Subcutaneous preadipocyte (primary cell): ENCODE data around the gene RIMOC1. TPM values are rescaled to one million over a fixed set of nuclear protein-coding genes. Genes with fewer than 3 reads are reported as not detected.

Source experiments
- total RNA-seq: library from RNA; depleted of rRNA; stranded (reverse); fragments of >200 nt; gene quantifications from 2 replicates; pipeline ENCODE4 v1.2.3, GENCODE V29; 2012

RIMOC1 gene, protein sequence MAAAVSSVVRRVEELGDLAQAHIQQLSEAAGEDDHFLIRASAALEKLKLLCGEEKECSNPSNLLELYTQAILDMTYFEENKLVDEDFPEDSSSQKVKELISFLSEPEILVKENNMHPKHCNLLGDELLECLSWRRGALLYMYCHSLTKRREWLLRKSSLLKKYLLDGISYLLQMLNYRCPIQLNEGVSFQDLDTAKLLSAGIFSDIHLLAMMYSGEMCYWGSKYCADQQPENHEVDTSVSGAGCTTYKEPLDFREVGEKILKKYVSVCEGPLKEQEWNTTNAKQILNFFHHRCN
- total RNA-seq: 23.9 and 26.4 TPM in 2 replicates

DNA sequence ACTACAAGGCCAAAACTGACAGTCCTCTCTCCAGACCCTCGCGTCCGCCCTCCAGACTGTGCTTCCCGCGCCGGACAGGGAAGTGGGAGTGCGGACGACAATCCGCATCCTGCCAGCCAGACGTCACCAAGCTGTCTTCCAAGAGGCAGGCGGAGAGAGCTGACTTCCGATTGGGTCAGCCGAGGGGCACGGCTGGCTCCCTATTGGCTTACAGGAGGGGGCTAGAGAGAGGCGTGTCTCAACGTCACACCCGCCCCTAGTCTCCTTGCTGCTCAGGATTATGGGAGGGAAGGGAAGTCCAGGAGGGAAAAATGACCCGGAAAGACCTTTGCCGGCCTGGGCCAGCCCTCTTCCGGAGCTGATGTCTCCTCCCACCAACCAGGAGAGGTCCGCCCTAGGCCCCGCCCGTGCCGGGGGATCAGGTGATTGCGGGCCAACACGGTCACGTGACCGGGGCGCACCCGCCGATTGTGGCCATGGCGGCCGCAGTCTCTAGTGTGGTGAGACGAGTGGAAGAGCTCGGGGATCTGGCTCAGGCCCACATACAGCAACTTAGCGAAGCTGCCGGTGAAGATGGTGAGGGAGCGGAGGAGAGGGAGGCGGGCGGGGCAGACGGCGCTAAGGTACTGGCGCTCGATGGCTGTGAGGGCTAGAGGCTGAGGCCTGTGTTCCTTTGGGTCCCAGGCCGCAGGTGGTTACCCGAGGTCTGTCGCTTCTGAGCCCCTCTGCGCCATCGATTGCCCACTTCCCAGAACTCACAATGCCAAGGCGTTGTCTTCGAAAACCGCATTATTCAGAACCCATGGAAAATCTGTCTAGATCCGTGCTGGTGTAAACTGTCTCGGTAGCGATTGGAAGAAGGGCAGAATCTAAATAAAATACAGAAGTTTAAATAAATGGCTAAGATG is at the start of gene RIMOC1:
TSS of gene RIMOC1 (plus strand) at position 453 of the 908 bp plus-strand sequence. CDS start at position 477, 24 bp downstream.

GRCh38 chr5:41869724-41870626 is 34.2 kb upstream of the RIMOC1 start, which contains the start of gene OXCT1:
Gene OXCT1, minus strand, starts transcription at chr5:41870425. Its CDS starts 67 bp downstream, at chr5:41870358.

GRCh38 chr5:41924872-41925554 is 20.9 kb downstream of the RIMOC1 start, which contains the start of gene FBXO4:
Gene FBXO4, plus strand, starts transcription at chr5:41925281. Its CDS starts 29 bp downstream, at chr5:41925310.

Other genes with a start within 250 kb of the RIMOC1 start
- gene OXCT1, start 33.9 kb upstream of the RIMOC1 start, total RNA-seq: 29.0 and 40.3 TPM in 2 replicates
- 12.7 and 17.3 TPM in 2 replicates for gene FBXO4, start 20.9 kb downstream of the RIMOC1 start, total RNA-seq